T-cell (primary cell): ENCODE measurements around the gene OOSP1. TPM values are rescaled to one million over a fixed set of nuclear protein-coding genes. Genes with fewer than 3 reads are reported as not detected.

Source experiments
- ATAC-seq, 4 experiments: fragments of 200-7000 bp in 3 of 4; fragments of 150-1000 bp in 1 of 4; cut with Tn5 transposase; replicated peaks in 1 of 4; 1 replicate in 3 of 4; 2 replicates in 1 of 4; pipeline ENCODE4 v1.10.0; 2021; ENCODE audit warnings: moderate library complexity in 3 of 4, mild to moderate bottlenecking in 2 of 4, moderate number of reproducible peaks in 1 of 4
- CTCF ChIA-PET, 2 donors: fragments of 300-600 bp; sonication (Branson Sonifier 250); formaldehyde crosslinking; loops; one replicate each; lab custom pipeline; 2022; ENCODE audit warnings: antibody characterized with exemption in 2 of 2; lab: Charles Lee
- POLR2A ChIA-PET, 2 donors: fragments of 300-600 bp; sonication (Branson Sonifier 250); formaldehyde crosslinking; loops; one replicate each; lab custom pipeline; 2022; ENCODE audit warnings: antibody characterized with exemption in 2 of 2; lab: Charles Lee
- DNase-seq, 35 experiments: peaks; one replicate each; pipeline versions ENCODE4 v3.0.0 to v3.0.0-alpha.2; 2013 to 2023
- H3K27ac ChIP-seq: one replicate; pipeline ENCODE4 v1.5.1; 2013; ENCODE audit warnings: low read length
- H3K27me3 ChIP-seq, 2 experiments: replicated peaks in 1 of 2; 1 replicate in 1 of 2; 2 replicates in 1 of 2; pipeline versions ENCODE4 v1.6.1 to v1.7.0; 2013; ENCODE audit warnings: low read length in 1 of 2, mixed read lengths in 1 of 2; ENCODE audit not compliant: control insufficient read depth in 2 of 2, insufficient read depth in 2 of 2; ENCODE audit errors: extremely low read depth in 1 of 2
- H3K36me3 ChIP-seq, 2 donors: 1 replicate in 1 of 2; 2 replicates in 1 of 2; pipeline versions ENCODE4 v1.6.1 to v1.7.0; 2013; ENCODE audit warnings: low read length in 1 of 2; ENCODE audit not compliant: control insufficient read depth in 2 of 2, insufficient read depth in 1 of 2; ENCODE audit errors: extremely low read depth in 1 of 2
- H3K4me1 ChIP-seq, 2 experiments: 1 replicate in 1 of 2; 2 replicates in 1 of 2; pipeline versions ENCODE4 v1.6.1 to v1.7.0; 2013; ENCODE audit warnings: low read length in 2 of 2, mixed read lengths in 1 of 2; ENCODE audit not compliant: insufficient read depth in 2 of 2, control insufficient read depth in 1 of 2; ENCODE audit errors: extremely low read depth in 1 of 2
- H3K4me3 ChIP-seq, 2 donors: 1 replicate in 1 of 2; 2 replicates in 1 of 2; pipeline versions ENCODE4 v1.5.1 to v1.7.0; 2013; ENCODE audit warnings: mild to moderate bottlenecking in 2 of 2, low read length in 1 of 2, moderate library complexity in 1 of 2; ENCODE audit not compliant: control insufficient read depth in 1 of 2; ENCODE audit errors: extremely low read depth in 1 of 2
- H3K9me3 ChIP-seq: 2 replicates; pipeline ENCODE4 v1.7.0; 2013
- H3K27ac Mint-ChIP-seq, 2 donors: one replicate each; pipeline ENCODE4 v1.8.0; 2020 to 2021; ENCODE audit warnings: mild to moderate bottlenecking in 2 of 2, mixed read lengths in 2 of 2
- H3K27me3 Mint-ChIP-seq, 2 donors: one replicate each; pipeline ENCODE4 v1.8.0; 2021 to 2022; ENCODE audit warnings: mixed read lengths in 2 of 2
- H3K36me3 Mint-ChIP-seq: one replicate; pipeline ENCODE4 v1.8.0; 2021; ENCODE audit warnings: mixed read lengths
- H3K4me1 Mint-ChIP-seq, 3 donors: one replicate each; pipeline ENCODE4 v1.8.0; 2020 to 2022; ENCODE audit warnings: mixed read lengths in 3 of 3, mild to moderate bottlenecking in 1 of 3
- H3K4me3 Mint-ChIP-seq, 3 donors: one replicate each; pipeline ENCODE4 v1.8.0; 2020 to 2022; ENCODE audit warnings: mild to moderate bottlenecking in 3 of 3, mixed read lengths in 3 of 3, moderate library complexity in 3 of 3
- H3K9me3 Mint-ChIP-seq, 3 donors: one replicate each; pipeline ENCODE4 v1.8.0; 2020 to 2022; ENCODE audit warnings: mixed read lengths in 3 of 3
- WGBS: methylation state at CpG from one replicate; pipeline ENCODE4 v1.1.5; 2013; ENCODE audit warnings: missing lambda C conversion rate; ENCODE audit not compliant: insufficient coverage; 5-methylcytosine and 5-hydroxymethylcytosine counted together
- total RNA-seq, 35 experiments: library from RNA in 6 of 35; stranded (reverse) in 6 of 35; fragments of 120-200 nt in 1 of 35; gene quantifications; one replicate each; pipeline versions ENCODE4 v1.2.1 to v1.2.4 and lab custom pipeline; 2013 to 2026

Gene OOSP1
- total RNA-seq, 5 donors from 2014 or later (not counting 1 experiment from before 2014, with no cell fraction given), result not detected

DNA sequence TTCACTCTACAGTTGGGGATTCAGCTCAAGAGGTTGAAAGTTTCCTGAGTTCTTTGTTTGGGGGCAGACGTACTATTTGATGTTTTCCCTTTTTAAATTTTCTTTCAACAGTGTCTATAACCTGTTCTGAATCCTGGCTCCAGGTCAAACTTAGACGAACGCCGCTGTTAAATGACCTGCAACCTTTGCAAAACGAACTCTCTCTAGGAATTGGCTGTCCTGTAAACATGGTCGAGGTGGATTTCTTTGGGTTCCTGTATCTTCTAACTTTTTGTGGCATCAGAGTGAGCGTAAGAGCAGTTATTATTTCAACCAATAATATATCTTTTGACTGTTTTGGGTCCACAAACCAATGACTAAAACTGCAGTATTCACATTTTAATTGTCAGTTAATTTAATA, 27.2 kb downstream of the OOSP1 start:
- ChIA-PET CTCF (no interaction called here), POLR2A (no interaction called here)
- Mint-ChIP-seq H3K4me1 (no peaks in the 10 kb centered on the region), H3K36me3 (no peaks in the 10 kb centered on the region), H3K4me3 (no peak overlapping the region), H3K27ac (no peak overlapping the region), H3K9me3 (no peaks in the 10 kb centered on the region), H3K27me3 (peaks cover 4 to 8% of the 10 kb centered on the region in 2 donors)
- Histone ChIP-seq H3K27me3 (no peaks in the 10 kb centered on the region), H3K36me3 (no peaks in the 10 kb centered on the region), H3K27ac (no peak overlapping the region), H3K4me3 (no peak overlapping the region), H3K9me3 (no peaks in the 10 kb centered on the region), H3K4me1 (no peaks in the 10 kb centered on the region)
- 90% methylated on average over 4 of the region's 7 CpGs for WGBS
- no peak for DNase-seq
- ATAC-seq, result no peak

DNA sequence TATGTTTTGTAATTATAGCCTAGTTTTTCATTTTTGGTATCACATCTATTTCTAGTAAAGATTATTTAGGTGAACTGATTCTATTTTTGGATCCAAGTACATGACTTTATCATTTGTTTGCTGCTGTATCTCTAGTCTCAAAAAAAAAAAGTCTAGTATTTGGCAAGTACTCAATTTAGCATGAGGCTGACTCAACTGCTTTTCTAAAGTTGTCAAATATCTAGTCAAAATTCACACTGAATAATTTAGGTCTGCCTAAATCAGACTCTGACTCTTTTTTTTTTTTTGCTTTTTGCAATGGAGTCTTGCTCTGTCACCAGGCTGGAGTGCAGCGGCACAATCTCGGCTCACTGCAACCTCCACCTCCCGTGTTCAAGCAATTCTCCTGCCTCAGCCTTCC, 28.0 kb downstream of the OOSP1 start:
- Mint-ChIP-seq H3K9me3 (no peaks in the 10 kb centered on the region), H3K27me3 (peaks cover 4 to 8% of the 10 kb centered on the region in 2 donors), H3K27ac (no peak overlapping the region), H3K4me1 (no peaks in the 10 kb centered on the region), H3K36me3 (no peaks in the 10 kb centered on the region), H3K4me3 (no peak overlapping the region)
- Histone ChIP-seq H3K9me3 (no peaks in the 10 kb centered on the region), H3K4me1 (no peaks in the 10 kb centered on the region), H3K27me3 (no peaks in the 10 kb centered on the region), H3K27ac (no peak overlapping the region), H3K4me3 (no peak overlapping the region), H3K36me3 (no peaks in the 10 kb centered on the region)
- POLR2A ChIA-PET, result no interaction called here
- ATAC-seq, result no peak
- CTCF ChIA-PET, result no interaction called here
- no peak for DNase-seq
- WGBS, result no CpG with 5 or more reads among the region's 3 CpGs

DNA sequence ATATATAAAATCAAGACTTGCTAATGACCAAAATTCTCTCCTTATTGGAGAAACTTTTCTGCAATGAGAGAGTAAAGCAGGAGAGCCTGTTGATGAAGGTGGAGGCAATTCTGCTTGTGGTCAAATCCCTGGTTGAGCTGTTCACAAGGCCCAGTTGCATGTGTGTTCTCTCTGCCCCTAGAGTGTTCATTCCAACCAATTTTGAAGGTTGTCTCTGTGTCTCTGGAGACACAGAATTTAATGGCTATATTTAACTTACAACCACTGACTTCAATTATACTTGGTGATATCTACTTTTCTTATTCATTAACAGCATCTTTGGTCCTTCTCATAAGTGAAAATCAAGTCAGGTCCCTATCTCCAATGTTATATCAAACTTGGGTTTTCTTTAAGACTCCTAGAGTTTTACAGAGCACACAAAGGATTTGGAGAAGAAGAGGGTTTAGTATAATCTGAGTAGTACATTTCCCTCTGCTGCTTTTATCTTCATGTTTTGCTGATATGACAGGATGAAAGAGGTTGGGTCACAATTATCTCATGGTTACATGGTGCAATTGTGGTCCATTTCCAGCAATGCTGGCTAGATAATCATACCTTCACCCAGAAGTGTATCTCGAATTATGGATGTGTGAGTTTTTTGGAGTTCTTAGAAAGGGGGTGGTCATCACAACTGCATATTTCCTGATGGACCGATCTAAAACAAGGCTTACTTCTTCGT, 29.6 kb downstream of the OOSP1 start:
- Histone ChIP-seq H3K27me3 (no peaks in the 10 kb centered on the region), H3K9me3 (no peaks in the 10 kb centered on the region), H3K36me3 (no peaks in the 10 kb centered on the region), H3K27ac (no peak overlapping the region), H3K4me3 (no peak overlapping the region), H3K4me1 (no peaks in the 10 kb centered on the region)
- no peaks in the 10 kb centered on the region for H3K4me1 Mint-ChIP-seq
- H3K4me3 Mint-ChIP-seq, result no peak overlapping the region
- no peaks in the 10 kb centered on the region for H3K36me3 Mint-ChIP-seq
- H3K27me3 Mint-ChIP-seq, result peaks cover 4 to 10% of the 10 kb centered on the region in 2 donors
- H3K9me3 Mint-ChIP-seq, result no peaks in the 10 kb centered on the region
- ATAC-seq, result no peak
- DNase-seq, result no peak
- CTCF ChIA-PET, result no interaction called here
- POLR2A ChIA-PET, result no interaction called here
- no CpG with 5 or more reads among the region's 3 CpGs for WGBS
- no peak overlapping the region for H3K27ac Mint-ChIP-seq

DNA sequence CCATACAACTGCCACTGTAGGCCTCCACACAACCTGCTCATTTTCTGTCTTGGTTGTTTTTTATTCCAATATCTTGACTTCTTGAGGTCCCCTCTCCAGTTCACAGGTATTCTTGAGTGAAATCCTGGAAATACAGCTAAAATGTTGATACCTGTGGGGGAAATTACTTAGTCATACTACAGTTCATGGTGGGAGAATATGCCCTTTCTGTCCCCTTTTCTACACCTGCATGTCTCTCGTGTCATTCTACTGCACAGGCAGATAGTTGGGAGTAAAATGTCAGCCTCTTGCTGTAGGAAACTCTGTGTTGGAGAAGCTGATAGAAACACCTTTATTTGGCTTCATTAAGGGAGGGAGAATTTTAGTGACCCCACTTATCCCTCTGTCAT, 30.2 kb downstream of the OOSP1 start:
- POLR2A ChIA-PET, result no interaction called here
- CTCF ChIA-PET, result no interaction called here
- Mint-ChIP-seq H3K9me3 (no peaks in the 10 kb centered on the region), H3K27me3 (peaks cover 4 to 13% of the 10 kb centered on the region in 2 donors), H3K27ac (no peak overlapping the region), H3K4me1 (no peaks in the 10 kb centered on the region), H3K4me3 (no peak overlapping the region), H3K36me3 (no peaks in the 10 kb centered on the region)
- no peaks in the 10 kb centered on the region for H3K4me1 ChIP-seq
- H3K36me3 ChIP-seq, result no peaks in the 10 kb centered on the region
- no peak for ATAC-seq
- no CpG with 5 or more reads among the region's 1 CpG for WGBS
- H3K27me3 ChIP-seq, result no peaks in the 10 kb centered on the region
- DNase-seq, result no peak
- no peak overlapping the region for H3K4me3 ChIP-seq
- H3K27ac ChIP-seq, result no peak overlapping the region
- H3K9me3 ChIP-seq, result no peaks in the 10 kb centered on the region

DNA sequence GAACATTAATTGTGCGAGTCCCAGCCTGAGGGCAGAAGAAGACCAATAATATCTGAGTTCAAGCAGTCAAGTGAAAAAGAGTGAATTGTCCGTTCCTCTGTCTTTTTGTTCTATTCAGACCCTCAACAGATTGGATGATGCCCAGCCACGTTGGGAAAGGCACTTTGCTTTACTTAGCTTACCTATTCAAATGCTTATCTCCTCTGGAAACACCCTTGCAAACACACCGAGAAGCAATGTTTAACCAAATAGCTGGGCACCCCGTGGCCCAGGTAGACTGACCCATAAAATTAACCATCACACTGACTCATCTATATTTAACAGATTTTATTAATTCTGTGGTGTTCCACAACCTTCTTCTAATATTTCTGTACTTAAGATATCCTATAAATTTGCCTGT, 34.9 kb downstream of the OOSP1 start:
- no peaks in the 10 kb centered on the region for H3K36me3 Mint-ChIP-seq
- H3K9me3 ChIP-seq, result no peaks in the 10 kb centered on the region
- H3K27me3 Mint-ChIP-seq, result peaks cover under 1 to 8% of the 10 kb centered on the region in 2 donors
- H3K4me1 Mint-ChIP-seq, result no peaks in the 10 kb centered on the region
- no peak overlapping the region for H3K27ac ChIP-seq
- POLR2A ChIA-PET, result no interaction called here
- H3K4me3 ChIP-seq, result no peak overlapping the region
- WGBS, result 100% methylated on average over 2 of the region's 5 CpGs
- CTCF ChIA-PET, result no interaction called here
- H3K4me3 Mint-ChIP-seq, result no peak overlapping the region
- no peak for DNase-seq
- no peaks in the 10 kb centered on the region for H3K9me3 Mint-ChIP-seq
- peaks cover 0 to 3% of the 10 kb centered on the region in 2 experiments for H3K27me3 ChIP-seq
- ATAC-seq, result no peak
- no peaks in the 10 kb centered on the region for H3K36me3 ChIP-seq
- no peaks in the 10 kb centered on the region for H3K4me1 ChIP-seq
- H3K27ac Mint-ChIP-seq, result no peak overlapping the region

DNA sequence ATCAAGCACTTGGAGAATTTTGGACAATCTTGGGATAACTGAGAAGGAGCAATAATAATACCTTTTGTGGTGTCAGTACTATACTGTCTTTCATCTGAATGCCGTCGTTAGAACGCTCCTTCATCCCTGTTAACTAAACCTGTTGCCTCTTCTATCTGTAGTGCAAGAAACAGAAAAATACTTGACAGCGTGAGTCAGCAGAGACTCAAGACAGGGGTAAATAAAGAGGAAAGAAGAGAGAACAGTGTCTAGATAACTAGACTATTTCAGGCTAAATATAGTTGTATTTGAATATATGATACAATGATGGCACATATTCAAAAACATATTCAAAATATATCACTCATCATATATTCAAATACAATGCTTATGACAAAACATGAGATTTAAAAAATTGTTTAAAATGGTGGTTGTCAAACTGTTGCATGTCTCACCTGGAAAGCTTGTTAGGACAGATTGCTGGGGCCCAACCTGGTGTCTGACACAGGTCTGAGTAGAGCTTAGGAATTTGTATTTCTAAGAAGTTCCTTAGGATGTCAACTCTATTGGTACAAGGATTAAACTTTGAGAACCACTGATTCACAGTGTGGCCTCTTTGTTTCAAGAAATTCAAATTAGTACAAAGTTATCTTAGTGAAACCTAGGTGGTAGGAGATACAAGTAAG, 43.0 kb downstream of the OOSP1 start:
- DNase-seq (no peak), ATAC-seq (no peak)
- Histone ChIP-seq H3K27ac (no peak overlapping the region), H3K4me3 (no peak overlapping the region), H3K4me1 (no peaks in the 10 kb centered on the region), H3K9me3 (no peaks in the 10 kb centered on the region), H3K36me3 (no peaks in the 10 kb centered on the region), H3K27me3 (peaks cover 0 to 3% of the 10 kb centered on the region in 2 experiments)
- WGBS, result no CpG with 5 or more reads among the region's 4 CpGs
- POLR2A ChIA-PET, result no interaction called here
- no peak overlapping the region for H3K4me3 Mint-ChIP-seq
- peaks cover 11 to 16% of the 10 kb centered on the region in 2 donors for H3K27me3 Mint-ChIP-seq
- no peaks in the 10 kb centered on the region for H3K36me3 Mint-ChIP-seq
- no peaks in the 10 kb centered on the region for H3K4me1 Mint-ChIP-seq
- H3K9me3 Mint-ChIP-seq, result peaks cover 0 to 6% (median 0%) of the 10 kb centered on the region in 3 donors
- H3K27ac Mint-ChIP-seq, result no peak overlapping the region
- CTCF ChIA-PET, result no interaction called here
